GM12878 (cell line): Measurements from ENCODE around the gene UAP1L1. TPM values are rescaled to one million over a fixed set of nuclear protein-coding genes. Genes with fewer than 3 reads are reported as not detected.

Experiments used
- ATAC-seq: fragments of 200-7000 bp; cut with Tn5 transposase; 3 replicates; pipeline ENCODE4 v1.9.1; 2020; ENCODE audit warnings: mild to moderate bottlenecking, moderate library complexity
- BruUV-seq: library from RNA; stranded (reverse); fragments of 400-500 nt; replicated peaks from 2 replicates; lab custom pipeline; 2021; lab: Mats Ljungman, UMichigan
- CTCF ChIA-PET: fragments of 300-600 bp; sonication (Branson Sonifier 250); formaldehyde crosslinking; extraction: SDS; loops from one replicate; lab custom pipeline; 2021; ENCODE audit warnings: inconsistent platforms; lab: Yijun Ruan, JAX
- POLR2A ChIA-PET: fragments of 350-600 bp; formaldehyde crosslinking; extraction: SDS; loops from one replicate; lab custom pipeline; 2021; ENCODE audit warnings: inconsistent platforms; lab: Charles Lee
- RAD21 ChIA-PET: fragments of 300-600 bp; sonication (Branson Sonifier 250); formaldehyde crosslinking; loops from one replicate; lab custom pipeline; 2023; ENCODE audit warnings: antibody characterized with exemption; ENCODE audit not compliant: unreplicated experiment; lab: Charles Lee
- SMC1A ChIA-PET: fragments of 300-600 bp; sonication (Branson Sonifier 250); formaldehyde crosslinking; loops from one replicate; lab custom pipeline; 2023; ENCODE audit not compliant: unreplicated experiment, uncharacterized antibody; lab: Charles Lee
- DNase-seq: peaks from one replicate; pipeline ENCODE4 v3.0.0-alpha.2; 2011; ENCODE audit warnings: low read depth, low spot score
- FAIRE-seq: peaks from 3 replicates; lab custom pipeline; 2011; peaks lifted over from hg19 to GRCh38; lab: Jason Lieb, UNC
- H2AFZ ChIP-seq: 2 replicates; pipeline ENCODE4 v1.6.0; 2011; ENCODE audit warnings: low read depth, low read length, control low read depth; ENCODE audit not compliant: control insufficient read depth
- H3K27ac ChIP-seq: 2 replicates; pipeline ENCODE4 v1.5.1; 2011; ENCODE audit warnings: control low read depth; ENCODE audit not compliant: control insufficient read depth, insufficient read depth
- H3K27me3 ChIP-seq, 2 experiments: replicated peaks in 1 of 2; 2 replicates each; pipeline versions ENCODE4 v1.6.0 to v1.6.1; 2011; ENCODE audit warnings: low read length in 1 of 2; ENCODE audit not compliant: control insufficient read depth in 2 of 2, insufficient read depth in 2 of 2
- H3K36me3 ChIP-seq, 2 experiments: 2 replicates each; pipeline ENCODE4 v1.5.1; 2011; ENCODE audit warnings: low read length in 1 of 2; ENCODE audit not compliant: control insufficient read depth in 2 of 2, insufficient read depth in 2 of 2
- H3K4me1 ChIP-seq: 2 replicates; pipeline ENCODE4 v1.6.1; 2011; ENCODE audit warnings: mild to moderate bottlenecking, low read length, moderate library complexity, mixed read lengths; ENCODE audit not compliant: control insufficient read depth, insufficient read depth
- H3K4me2 ChIP-seq: 2 replicates; pipeline ENCODE4 v1.6.0; 2011; ENCODE audit warnings: control low read depth; ENCODE audit not compliant: control insufficient read depth, insufficient read depth
- H3K4me3 ChIP-seq: fragments of 200-600 bp; sonication (generic); 2 replicates; pipeline ENCODE4 v1.5.1; 2016
- H3K79me2 ChIP-seq: 2 replicates; pipeline ENCODE4 v1.6.0; 2011; ENCODE audit warnings: low read length; ENCODE audit not compliant: control insufficient read depth, insufficient read depth
- H3K9ac ChIP-seq: 2 replicates; pipeline ENCODE4 v1.8.0; 2011; ENCODE audit warnings: low read length, control low read depth, mixed read lengths; ENCODE audit not compliant: control insufficient read depth, insufficient read depth
- H3K9me3 ChIP-seq: replicated peaks from 3 replicates; pipeline ENCODE4 v1.5.1; 2011; ENCODE audit warnings: mild to moderate bottlenecking, low read length; ENCODE audit not compliant: control insufficient read depth, insufficient read depth
- H4K20me1 ChIP-seq: 2 replicates; pipeline ENCODE4 v1.6.0; 2011; ENCODE audit not compliant: control insufficient read depth, insufficient read depth
- FOXM1 ChIP-seq: IDR thresholded peaks from 2 replicates; pipeline ENCODE4 v1.6.1; 2012; ENCODE audit warnings: low read depth, mild to moderate bottlenecking, inconsistent platforms, low read length, moderate library complexity
- MEF2B ChIP-seq: fragments of 450-650 bp; IDR thresholded peaks from 2 replicates; pipeline ENCODE4 v1.6.1; 2018; ENCODE audit warnings: mild to moderate bottlenecking, moderate library complexity; ENCODE audit not compliant: partially characterized antibody, poor library complexity, severe bottlenecking
- NBN ChIP-seq: fragments of 450-650 bp; IDR thresholded peaks from 2 replicates; pipeline ENCODE4 v1.6.1; 2016
- NR2C2 ChIP-seq: IDR thresholded peaks from 2 replicates; pipeline ENCODE4 v1.6.1; 2011; ENCODE audit warnings: borderline replicate concordance, low read depth; ENCODE audit not compliant: control insufficient read depth, insufficient read length
- RB1 ChIP-seq: fragments of 450-650 bp; formaldehyde crosslinking; IDR thresholded peaks from 2 replicates; pipeline ENCODE4 v1.6.1; 2017; ENCODE audit warnings: mild to moderate bottlenecking, borderline replicate concordance
- STAT1 ChIP-seq: fragments of 450-650 bp; conservative IDR thresholded peaks from 2 replicates; pipeline ENCODE4 v1.6.1; 2014; ENCODE audit warnings: antibody characterized with exemption, mild to moderate bottlenecking
- TCF3 ChIP-seq: IDR thresholded peaks from 2 replicates; pipeline ENCODE4 v1.6.1; 2012; ENCODE audit warnings: low read depth, mild to moderate bottlenecking, low read length, borderline replicate concordance; ENCODE audit not compliant: insufficient read depth
- WRNIP1 ChIP-seq: IDR thresholded peaks from 2 replicates; pipeline ENCODE4 v1.6.1; 2011; ENCODE audit warnings: low read depth, low read length, improper control_type of control experiment, borderline replicate concordance
- ZZZ3 ChIP-seq: IDR thresholded peaks from 2 replicates; pipeline ENCODE4 v1.6.1; 2011; ENCODE audit warnings: low read depth; ENCODE audit not compliant: control insufficient read depth, insufficient read length
- WGBS: methylation state at CpG from one replicate; pipeline ENCODE4 v1.1.6; 2016; ENCODE audit warnings: low lambda C conversion rate; ENCODE audit not compliant: insufficient replicate concordance, insufficient coverage; ENCODE audit errors: missing lambda C conversion rate; 5-methylcytosine and 5-hydroxymethylcytosine counted together
- in situ Hi-C: fragments of 300-500 bp; cut with MboI; formaldehyde crosslinking; loops from 9 replicates; pipeline ENCODE4 v1.14.3; 2018; ENCODE audit warnings: mixed read lengths
- intact Hi-C: fragments of 100-400 bp; cut with micrococcal nuclease; formaldehyde crosslinking; loops from one replicate; pipeline ENCODE4 v1.14.2; 2022; ENCODE audit not compliant: unreplicated experiment
- polyA plus RNA-seq, 11 experiments: library from polyadenylated mRNA; depleted of rRNA in 4 of 11; unstranded in 6 of 11; stranded (reverse) in 5 of 11; fragments of >200 nt; fragmentation: Nextera tagmentation in 4 of 11; fragmentation: Illumina TruSeq in 1 of 11; extraction: Ambion mirVana in 4 of 11; extraction: Trizol in 1 of 11; gene quantifications; 1 replicate in 1 of 11; 2 replicates in 10 of 11; pipeline versions ENCODE4 v1.2.1 to v1.2.3, GENCODE V29; 2011 to 2016; ENCODE audit warnings: inconsistent platforms in 2 of 11, missing spikeins in 2 of 11, low read depth in 1 of 11
- total RNA-seq, 4 experiments: library from RNA; depleted of rRNA in 3 of 4; stranded (reverse); fragments of >200 nt in 3 of 4; fragmentation: Illumina TruSeq in 1 of 4; extraction: Trizol in 1 of 4; gene quantifications; 2 replicates each; pipeline versions ENCODE4 v1.2.1 to v1.2.3, GENCODE V29; 2013 to 2021
- TF ChIP-seq, protein P1 (sequence below): fragments of 450-650 bp; IDR thresholded peaks from 2 replicates; pipeline ENCODE4 v1.6.1; 2018; ENCODE audit warnings: borderline replicate concordance, mild to moderate bottlenecking; ENCODE audit not compliant: partially characterized antibody

Gene UAP1L1
- total and polyA plus RNA-seq, 10 of the 15 experiments (the other 5 are each of a cell fraction or from before 2014, with no cell fraction given), result 0.29 to 15.7 (median 5.8) TPM

DNA sequence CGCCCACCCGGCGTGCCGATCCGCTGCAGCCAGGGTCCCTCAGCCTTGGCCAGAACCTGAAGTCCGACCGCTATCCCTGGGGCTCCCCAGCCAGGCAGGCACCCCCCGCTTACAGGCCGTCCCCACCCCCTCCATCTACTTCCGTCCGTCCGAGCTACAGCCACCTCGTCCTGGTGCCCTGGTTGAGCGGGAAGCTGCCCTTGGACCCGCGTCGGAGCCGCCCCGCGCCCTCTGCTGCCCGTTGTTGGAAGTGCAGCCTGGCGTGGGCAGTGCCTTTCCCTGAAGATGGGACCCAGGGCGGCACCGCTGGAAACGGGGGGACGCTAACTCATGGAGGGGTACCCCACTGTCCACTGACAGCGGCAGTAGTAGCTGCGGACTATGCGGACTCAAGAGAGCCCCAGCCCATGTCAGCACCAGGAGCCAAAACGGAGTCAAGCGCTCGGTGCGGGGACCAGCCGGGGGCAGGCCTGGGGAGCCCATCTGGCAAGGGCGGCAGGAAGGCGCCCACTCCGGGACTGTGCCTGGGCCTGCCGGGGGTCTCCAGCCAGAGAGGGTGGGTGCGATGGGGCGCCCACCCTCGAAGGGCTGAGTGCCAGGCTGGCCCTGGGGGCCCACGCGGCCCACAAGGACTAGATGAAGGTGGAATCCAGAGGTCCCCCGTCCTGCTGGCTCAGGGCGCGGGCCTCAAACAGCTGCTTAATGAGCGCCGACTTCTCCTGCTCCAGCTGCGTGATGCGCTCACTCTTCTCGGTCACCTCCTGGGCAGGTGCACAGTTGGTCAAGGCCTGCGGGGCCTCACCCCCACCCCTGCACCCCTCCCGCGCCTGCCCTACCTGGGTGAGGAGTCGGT is 13.1 kb upstream of the UAP1L1 start (continued):
- TF ChIP-seq, protein P1, sequence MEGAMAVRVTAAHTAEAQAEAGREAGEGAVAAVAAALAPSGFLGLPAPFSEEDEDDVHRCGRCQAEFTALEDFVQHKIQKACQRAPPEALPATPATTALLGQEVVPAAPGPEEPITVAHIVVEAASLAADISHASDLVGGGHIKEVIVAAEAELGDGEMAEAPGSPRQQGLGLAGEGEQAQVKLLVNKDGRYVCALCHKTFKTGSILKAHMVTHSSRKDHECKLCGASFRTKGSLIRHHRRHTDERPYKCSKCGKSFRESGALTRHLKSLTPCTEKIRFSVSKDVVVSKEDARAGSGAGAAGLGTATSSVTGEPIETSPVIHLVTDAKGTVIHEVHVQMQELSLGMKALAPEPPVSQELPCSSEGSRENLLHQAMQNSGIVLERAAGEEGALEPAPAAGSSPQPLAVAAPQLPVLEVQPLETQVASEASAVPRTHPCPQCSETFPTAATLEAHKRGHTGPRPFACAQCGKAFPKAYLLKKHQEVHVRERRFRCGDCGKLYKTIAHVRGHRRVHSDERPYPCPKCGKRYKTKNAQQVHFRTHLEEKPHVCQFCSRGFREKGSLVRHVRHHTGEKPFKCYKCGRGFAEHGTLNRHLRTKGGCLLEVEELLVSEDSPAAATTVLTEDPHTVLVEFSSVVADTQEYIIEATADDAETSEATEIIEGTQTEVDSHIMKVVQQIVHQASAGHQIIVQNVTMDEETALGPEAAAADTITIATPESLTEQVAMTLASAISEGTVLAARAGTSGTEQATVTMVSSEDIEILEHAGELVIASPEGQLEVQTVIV, result no peak
- TF ChIP-seq NBN, result no peak
- TF ChIP-seq RB1, result 0 out of 2 replicates have a peak, but pooled peaks have one; percentile 80

DNA sequence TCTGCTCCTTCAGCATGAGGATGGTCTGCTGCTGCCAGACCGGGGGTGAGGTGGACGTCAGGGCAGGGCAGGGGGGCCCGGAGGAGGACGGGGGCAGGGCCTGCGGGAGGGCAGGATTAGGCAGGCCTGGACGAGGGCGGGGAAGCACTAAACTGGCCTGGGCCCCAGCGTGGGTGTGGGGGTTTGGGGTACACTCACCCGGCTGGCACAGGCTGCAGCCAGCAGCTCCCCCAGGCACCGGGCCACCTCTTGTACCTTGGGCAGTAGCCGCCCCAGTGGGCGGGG is 12.5 kb upstream of the UAP1L1 start:
- Histone ChIP-seq H3K4me2 (no peak overlapping the region), H3K27me3 (no peaks in the 10 kb centered on the region), H3K79me2 (peaks cover 7% of the 10 kb centered on the region), H2AFZ (no peak overlapping the region), H4K20me1 (no peaks in the 10 kb centered on the region), H3K36me3 (no peaks in the 10 kb centered on the region; a peak in 2 of 4 replicates), H3K4me3 (no peak overlapping the region), H3K9ac (no peak overlapping the region), H3K27ac (no peak overlapping the region), H3K9me3 (no peaks in the 10 kb centered on the region), H3K4me1 (peaks cover 18% of the 10 kb centered on the region)
- SMC1A ChIA-PET, result interaction anchor here (1.1 to 1.2 kb wide), 2 partner anchors 31 to 117 kb away, joined by 3 to 4 read pairs; no protein-coding TSS in a partner anchor
- CTCF ChIA-PET, result interaction anchor here (0.8 to 6.4 kb wide), 4 partner anchors 17 to 278 kb away, joined by 3 to 81 read pairs (median 17); partner anchors contain the start of genes MAN1B1 and NPDC1
- ATAC-seq, result no peak
- TF ChIP-seq STAT1, result no peak
- TF ChIP-seq MEF2B, result no peak
- TF ChIP-seq WRNIP1, result no peak
- no peak for TF ChIP-seq NR2C2
- TF ChIP-seq FOXM1, result no peak
- no peak for TF ChIP-seq ZZZ3
- TF ChIP-seq TCF3, result no peak
- RAD21 ChIA-PET, result interaction anchor here (3.1 kb wide), 1 partner anchor 18 kb away, joined by 18 read pairs; the partner anchor contains the start of gene NPDC1
- intact Hi-C loops (loop anchor here (1.0 to 5.0 kb wide), 3 partner anchors 16 to 278 kb away; no protein-coding TSS in a partner anchor), in situ Hi-C loops (no loop called here)
- no TSS peak for BruUV-seq
- 77% methylated on average over 8 of the region's 12 CpGs for WGBS
- POLR2A ChIA-PET, result no interaction called here
- DNase-seq, result no peak
- FAIRE-seq, result no peak
